Middle frontal gyrus (tissue), 1 donor: Measurements from ENCODE around the gene AGAP2.

Experiments used
- DNase-seq: peaks from one replicate; pipeline ENCODE4 v3.0.0-alpha.2; 2015; ENCODE audit warnings: low spot score; ENCODE audit errors: extremely low spot score

Gene AGAP2

DNA sequence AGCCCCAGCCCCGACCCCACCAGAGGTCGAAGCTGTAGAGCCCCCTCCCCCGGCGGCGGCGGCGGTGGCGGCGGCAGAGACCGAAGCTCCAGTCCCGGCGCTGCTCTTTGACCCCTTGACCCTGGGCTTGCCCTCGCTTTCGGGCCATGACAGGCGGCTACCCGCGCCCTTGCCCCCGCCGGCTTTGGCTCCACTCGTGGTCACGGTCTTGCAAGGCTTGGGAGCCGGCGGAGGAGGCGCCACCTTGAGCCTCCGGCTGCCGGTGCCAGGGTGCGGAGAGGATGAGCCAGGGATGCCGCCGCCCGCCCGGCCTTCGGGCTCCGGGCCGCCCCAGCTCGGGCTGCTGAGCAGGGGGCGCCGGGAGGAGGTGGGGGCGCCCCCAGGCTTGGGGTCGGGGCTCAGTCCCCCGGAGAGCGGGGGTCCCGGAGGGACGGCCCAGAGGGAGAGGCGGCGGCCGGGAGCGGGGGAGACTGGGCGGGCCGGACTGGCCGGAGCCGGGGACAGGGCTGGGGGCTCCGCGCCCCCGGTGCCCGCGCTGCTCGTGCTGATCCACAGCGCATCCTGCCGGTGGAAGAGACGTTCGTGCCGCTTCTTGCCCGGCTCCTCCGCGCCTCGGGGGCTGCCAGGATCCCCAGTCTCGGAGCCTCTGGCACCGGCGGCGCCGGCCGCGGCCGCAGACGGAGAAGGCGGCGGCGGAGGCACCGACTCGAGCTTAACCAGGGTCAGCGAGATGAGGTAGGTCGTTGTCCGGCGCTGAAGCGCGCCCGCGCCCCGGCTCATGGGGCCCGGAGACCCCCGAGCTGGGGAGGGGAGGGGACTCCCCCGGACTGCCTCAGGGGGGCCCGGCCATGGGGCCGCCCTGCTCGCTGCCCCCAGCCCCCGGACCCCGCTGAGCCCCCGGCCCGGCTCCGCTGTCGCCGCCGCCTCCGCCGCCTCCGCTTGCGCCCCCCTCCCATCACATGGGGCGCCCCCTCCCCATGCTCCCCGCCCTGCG, 778 bp downstream of the AGAP2 start:
- no peak for DNase-seq

DNA sequence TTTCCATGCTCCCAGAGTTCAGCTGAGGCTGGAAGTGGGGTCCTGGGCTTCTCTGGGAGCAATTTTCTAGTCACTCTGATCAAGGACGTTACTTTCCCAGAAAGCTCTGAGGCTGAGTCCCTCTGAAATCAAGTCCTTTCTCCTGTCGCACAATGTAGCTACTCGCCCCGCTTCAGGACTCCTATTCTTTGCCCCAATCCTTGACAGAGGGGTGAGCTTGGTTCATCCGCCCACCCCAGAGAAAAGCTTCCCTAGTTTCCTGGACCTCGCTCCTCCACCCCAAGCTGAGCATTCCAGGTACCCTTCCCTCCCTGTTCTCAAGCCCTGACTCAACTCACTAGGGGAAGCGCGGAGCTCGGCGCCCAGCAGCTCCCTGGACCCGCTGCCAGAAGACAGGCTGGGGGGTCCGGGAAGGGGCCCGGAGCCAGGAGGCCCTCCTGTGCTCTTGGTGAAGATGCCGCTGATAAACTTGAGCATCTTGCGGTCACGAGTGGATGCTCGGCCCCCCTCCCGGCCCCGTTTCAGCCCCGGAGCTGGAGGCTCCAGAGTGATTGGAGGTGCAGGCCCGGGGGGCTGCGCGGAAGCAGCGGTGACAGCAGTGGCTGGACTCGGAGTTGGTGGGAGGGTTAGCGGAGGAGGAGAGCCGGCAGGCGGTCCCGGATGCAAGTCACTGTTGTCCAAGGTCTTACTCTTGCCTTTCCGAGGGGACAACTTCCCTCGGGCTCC, 1.6 kb downstream of the AGAP2 start:
- no peak for DNase-seq

DNA sequence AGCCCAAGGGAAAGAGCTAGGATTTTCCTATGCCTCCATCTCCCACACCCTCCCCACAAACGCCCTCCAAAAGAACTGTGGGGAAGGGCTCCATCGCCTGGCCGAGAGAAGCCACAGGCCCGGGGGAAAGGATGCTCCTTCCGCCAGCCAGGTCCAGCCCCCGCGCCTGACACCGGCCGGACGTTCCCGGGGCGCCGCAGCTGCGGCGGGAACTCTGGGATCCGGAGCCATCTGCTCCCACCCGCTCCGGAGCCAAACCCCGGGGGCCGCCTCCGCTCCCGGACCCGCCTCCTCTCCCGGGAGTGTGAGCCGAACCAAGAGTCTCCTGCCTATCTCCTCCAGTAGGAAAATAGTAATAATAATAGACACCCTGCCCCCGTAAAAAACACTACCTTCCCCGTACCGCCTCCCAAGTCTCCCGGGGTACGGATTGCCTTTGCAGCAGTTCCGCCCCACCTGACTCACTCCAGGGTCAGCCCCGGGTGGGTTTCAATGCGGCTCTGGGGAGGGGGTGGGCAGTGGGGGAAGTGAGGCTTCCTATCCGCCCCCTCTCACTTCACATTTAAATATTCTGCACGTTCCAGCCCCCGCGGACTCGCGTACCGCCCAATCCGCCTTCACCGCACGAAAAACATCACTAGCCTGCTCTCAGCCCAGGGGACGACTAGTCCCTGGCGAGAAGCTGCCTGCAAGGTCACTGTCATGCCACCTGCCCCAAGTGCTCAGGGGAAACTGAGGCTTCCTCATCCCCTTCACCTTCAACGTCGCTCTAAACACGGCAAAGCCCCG, 2.4 kb downstream of the AGAP2 start:
- no peak for DNase-seq

DNA sequence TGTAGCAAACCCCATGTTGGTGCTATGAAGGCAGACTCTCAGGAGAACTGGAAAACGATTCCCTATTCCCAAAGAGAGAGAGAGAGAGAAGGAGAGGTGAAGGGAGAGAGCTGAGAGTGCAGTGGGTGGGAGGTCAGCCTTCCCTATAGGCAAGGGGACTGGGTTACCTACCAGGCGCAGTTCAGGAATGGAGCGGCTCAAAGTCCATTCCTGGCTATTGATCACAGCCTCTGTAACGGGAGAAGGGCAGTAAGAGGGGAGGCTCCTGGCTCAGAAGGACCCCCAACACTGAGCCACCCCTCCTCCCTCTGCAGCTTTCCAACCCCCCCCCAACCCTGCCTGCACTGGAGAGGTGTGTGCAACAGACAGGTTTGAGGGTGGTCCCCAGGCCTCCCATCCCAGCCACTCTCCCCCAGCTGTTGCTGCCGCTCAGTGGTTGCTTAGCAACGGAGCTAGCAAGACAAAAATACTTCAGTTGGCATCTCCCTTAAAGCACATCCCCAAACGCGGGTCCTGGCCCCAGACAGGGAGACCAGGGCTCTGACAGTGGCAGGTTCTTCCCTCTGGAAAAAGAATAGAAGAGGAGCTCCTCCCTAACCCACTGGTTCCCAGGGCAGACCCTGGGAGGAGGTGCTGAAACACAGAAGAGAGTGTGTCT, 3.2 kb downstream of the AGAP2 start:
- no peak for DNase-seq

DNA sequence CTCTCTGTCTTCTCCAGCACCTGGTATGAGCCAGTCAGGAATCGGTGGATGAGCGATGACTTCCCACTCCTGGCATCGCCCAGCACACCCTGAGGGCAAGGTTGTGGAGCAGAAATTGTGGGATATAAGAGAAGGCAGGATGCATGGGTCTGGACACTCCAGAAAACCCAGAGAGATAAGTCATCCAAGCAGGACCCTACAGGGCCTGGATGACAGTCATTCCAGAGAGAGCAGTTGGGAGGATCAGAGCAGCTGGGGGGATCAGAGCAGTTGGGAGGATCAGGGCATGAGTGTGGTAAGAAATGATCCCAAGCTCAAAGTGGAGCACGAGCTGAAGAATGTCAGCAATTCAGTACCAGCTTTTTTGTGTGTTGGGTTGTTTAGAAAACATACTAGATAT, 4.0 kb downstream of the AGAP2 start:
- DNase-seq = no peak

DNA sequence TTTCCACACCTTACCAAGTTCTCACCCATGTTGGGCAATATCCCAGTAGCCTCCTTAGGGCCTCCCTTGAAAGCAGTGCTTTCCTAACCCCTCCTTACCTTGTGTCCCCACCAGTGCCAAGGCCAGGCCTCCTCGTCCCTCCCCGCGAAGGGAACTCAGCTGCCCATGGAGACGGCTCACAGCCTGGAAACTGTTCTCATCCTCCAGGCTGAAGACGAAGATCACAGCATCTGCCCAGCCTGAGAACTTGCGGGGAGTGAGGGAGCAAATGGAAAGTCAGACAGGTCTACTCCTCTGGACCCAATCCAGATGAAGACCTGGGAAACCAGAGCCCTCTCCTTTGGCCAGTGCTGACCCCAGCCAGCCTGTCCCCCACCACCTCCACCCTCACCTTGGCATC, 4.6 kb downstream of the AGAP2 start:
- no peak for DNase-seq

DNA sequence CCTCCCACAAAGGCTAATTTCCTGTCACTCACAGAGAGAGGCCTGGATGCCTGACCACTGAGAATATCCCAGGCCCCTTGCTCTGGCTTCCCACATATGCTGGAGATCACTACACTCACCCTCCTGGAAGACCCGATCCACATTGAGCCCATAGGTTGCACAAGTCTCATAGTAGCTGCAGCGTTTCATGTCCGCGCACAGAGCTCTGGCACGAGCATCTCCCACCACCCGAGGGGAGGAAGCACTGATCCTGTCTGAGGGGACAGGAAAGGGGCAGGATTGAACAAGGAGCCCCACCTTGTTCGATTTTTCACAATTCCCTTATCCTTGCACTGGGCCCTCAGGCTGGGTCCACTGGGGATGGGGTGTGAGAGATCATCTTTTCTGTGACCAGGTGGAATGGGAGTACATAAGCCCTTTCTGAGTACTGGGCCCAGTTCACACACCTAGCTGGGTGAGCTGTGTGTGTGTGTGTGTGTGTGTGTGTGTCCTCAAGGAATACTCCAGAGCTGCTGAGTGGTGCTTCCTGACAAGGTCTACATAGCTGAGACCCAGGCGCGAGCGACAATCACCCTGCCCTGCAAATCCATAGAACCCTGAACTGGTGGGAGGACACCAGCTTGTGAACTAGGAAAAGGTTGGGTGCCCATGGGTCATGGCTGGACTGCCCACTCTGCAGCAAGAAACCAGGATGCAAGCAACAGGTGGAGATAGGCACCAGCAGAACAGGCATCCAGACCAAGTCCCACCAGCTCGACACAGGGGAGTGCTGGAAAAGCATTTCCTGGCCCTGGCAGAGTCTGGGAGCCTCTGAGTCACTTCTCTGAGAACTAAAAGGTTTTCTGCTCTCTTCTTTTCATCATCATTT, 5.6 kb downstream of the AGAP2 start:
- DNase-seq = no peak

DNA sequence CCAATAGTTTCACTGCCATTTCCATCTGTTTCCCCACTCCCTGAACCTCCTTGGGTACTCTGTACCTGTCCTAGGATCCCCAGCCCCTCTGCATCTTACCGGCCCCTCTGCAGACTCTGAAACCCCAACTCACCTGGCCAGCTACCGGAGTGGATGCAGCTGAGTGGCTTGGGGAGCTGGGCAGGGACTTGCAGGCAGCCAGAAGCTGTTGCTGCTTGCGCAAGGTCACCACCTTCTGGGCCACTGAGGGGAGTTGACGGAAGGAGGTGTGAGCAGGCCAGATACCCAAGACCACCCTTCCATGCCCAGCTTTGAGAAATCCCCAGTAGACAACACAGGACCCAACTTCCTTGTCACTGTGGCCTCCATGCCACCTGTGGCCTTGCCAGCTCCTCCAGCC, 6.3 kb downstream of the AGAP2 start:
- no peak for DNase-seq

DNA sequence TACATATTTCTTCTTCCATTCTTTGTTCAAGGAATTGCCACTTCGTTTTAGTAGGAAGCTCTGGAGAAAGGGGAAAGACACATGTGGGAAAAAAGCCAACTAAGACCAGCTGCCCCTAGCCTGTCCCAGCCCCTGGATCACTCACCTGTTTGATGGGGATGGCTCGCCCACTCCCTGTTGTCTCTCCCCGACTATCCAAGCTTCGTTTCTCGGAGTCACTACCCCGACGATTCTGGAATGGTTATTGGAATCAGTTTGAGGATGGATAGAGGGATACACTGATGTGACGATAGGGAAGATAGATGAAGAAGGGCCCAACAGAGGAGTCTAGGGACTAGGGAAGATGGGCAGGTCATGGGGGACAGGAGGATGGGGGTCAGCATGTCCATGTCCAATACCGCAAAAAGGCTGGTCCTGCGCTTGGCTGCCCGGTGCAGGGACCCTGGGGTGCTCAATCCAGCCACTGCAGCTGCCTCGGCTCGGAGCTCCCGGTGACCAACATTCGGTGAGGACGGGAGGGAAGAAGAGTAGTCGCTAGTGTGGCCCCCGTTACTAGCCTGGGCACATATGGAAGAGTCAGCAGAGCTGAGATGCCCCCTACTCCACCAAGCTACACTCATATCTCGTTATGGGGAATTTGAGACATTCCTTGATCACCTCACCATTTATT, 7.0 kb downstream of the AGAP2 start:
- DNase-seq = no peak

DNA sequence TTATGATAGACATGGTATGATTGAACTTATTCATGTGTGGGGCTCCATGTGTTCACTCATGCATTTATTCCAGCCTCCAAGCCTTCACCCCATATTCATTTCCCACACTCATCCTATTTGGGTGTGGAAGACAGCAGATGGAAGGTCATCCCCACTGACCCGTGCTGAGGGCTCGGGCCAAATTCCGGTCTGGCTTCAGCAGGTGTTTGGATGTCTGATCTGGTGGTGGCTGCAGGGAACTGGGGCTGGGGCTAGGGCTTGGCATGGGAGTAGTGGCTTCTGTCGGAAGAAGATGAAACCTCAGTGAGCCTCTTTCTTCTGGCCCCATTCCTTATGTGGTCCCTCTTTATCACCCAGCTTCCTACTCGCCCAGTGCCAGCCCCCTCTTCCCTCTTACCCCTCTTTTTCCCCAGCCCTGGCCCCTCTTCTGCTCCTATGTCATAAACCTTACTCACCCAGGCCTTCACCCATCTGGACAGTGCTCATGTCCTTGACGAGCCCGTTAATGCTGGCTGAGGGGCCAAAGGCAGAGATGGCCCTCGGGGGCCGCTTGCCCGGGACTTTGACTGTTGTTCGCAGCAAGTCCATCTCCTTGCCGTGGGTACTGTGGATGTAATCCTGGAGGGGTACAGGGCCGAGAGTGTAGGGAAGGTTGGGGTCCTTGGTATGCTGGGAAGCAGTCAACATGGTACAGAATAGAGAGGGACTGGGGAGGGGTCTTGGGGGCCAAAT, 8.0 kb downstream of the AGAP2 start:
- no peak for DNase-seq

DNA sequence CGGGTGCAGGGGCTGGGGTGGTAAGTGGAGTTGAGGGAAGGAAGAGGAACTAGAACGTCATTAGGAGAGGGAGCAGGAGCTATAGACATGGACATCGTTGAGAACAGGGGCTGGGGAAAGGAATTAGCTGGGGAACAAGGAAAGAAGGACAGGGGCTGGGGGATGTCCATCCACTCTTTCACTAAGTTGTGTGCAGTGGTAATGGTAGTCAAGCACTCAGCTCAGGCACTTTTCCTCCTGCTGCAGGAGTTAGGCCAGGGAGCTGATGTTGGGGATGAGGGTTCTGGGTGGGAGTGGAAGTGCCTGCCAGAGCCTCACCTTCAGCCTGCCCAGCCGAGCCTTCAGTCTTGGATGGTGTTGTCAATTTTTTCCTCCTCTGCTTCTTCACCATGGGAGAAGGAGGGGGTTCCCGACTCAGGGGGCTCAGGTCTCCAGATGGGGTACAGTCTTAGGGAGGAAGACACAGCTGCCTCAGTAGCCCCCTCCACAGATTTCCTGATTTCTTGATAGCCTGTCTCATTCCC, 9.2 kb downstream of the AGAP2 start:
- no peak for DNase-seq

DNA sequence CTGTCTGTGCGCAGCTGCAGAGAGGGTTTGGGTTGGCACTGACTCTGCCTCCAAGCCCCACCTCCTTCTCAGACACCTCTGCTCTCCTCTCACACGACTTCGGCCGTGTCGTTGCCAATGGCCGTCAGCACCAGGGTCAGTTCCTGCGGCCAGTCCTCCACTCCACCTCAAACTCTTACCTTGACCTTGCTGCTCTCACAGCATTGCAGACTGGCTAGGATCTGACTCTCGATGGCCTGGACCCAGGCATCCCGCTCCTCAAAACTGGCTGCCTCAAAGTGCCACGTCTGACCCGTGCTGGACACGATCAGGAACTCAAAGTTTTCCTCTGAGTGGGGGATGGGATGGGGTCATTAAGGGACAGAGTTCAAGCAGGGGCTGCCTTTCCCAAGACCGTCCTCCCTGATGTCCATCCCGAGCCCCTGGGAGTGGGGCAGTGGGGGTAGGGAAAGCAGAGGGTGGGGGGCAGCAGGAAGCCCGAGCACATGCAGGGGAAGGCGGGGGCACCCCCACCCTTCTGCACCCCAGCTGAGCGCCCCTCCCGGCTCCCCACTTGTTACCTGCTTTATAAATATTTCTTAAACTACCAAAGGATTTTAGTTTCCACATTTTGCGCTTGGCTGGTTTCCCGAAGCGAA, 10.7 kb downstream of the AGAP2 start:
- DNase-seq = no peak

DNA sequence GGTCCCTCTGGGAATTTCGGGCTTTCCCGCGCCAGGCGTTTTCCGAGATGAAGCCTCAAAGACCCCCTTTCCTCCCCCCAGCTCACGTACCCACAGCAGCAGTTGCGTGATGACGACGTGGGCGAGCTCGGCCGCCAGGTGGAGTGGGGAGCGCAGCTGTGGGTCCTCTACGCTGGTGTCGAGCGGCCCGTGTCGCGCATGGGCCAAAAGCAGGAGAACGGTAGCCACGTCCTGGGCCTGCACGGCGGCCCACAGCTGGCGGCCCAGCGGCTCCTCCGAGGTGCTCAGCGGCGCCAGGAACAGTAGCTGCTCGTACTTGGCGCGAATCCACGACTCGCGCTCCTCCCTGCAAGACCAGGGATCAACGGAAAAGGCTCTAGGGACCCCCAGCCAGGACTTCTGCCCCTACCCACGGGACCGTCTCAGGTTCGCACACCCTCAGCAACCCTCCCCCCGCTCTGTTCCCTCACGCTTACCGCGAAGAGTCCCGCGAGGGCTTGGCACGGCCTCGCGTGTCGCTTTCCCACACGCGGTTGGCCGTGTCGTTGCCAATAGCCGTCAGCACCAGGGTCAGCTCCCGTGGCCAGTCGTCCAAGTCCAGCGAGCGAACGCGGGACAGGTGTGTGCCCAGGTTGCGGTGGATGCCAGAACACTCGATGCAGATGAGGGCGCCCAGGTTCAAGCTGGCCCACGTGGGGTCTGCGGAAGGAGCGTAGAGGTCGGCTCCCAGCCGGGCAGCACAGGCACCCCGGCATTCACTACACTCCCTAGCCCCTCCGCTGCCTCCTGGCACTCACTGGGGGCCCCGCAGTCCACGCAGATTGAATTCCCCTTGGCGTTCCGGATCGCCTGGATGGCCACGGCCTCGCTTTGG, 11.4 kb downstream of the AGAP2 start:
- no peak for DNase-seq

DNA sequence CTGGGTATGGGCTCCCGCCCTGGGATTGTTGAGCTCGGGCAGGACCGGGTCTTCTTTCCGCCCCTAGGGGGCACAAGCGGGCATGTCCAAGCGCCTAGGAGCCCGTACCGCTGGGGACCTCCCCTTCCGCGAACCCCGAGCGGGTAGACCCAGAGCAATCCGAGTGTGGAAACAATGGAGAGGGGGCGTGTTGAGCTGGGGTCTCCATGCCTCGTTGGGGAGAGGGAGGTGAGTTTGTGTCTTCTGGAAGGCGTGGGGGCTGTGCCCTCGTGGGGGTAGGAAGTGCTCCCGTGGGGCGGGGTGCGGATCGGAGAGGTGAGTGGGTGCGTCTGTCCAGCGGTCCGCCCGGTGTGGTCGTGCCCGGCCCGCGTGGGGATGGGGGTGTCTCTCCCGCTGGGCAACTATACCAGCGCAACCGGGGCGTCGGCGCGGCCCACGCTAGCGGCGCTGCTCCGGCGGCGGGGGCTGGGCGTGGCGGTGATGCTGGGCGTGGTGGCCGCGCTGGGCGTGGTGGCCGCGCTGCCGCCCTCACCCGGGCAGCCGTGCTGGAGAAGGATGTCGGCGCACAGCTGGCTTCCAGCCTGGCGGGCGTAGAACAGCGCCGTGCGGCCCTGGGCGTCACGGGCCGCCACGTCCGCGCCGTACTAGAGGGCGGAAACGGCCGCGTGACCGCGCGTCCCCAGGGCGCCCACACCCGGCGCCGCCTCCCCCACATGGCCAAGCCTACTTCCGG, 12.2 kb downstream of the AGAP2 start:
- no peak for DNase-seq

DNA sequence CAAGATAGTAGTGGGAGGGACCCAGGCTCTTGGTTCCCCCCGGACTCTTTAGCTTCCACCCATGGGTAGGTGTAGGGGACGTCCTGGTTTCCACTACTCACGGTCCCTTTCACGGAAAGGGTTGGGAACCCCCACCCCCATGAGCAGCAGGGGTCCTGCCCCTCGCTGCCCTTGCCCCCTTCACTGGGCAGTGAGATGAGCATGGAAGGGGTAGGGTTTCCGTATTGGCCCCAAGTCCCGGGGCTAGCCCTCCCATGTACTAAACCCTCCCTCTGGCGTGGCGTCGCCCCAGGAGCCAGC, 12.7 kb downstream of the AGAP2 start:
- no peak for DNase-seq

DNA sequence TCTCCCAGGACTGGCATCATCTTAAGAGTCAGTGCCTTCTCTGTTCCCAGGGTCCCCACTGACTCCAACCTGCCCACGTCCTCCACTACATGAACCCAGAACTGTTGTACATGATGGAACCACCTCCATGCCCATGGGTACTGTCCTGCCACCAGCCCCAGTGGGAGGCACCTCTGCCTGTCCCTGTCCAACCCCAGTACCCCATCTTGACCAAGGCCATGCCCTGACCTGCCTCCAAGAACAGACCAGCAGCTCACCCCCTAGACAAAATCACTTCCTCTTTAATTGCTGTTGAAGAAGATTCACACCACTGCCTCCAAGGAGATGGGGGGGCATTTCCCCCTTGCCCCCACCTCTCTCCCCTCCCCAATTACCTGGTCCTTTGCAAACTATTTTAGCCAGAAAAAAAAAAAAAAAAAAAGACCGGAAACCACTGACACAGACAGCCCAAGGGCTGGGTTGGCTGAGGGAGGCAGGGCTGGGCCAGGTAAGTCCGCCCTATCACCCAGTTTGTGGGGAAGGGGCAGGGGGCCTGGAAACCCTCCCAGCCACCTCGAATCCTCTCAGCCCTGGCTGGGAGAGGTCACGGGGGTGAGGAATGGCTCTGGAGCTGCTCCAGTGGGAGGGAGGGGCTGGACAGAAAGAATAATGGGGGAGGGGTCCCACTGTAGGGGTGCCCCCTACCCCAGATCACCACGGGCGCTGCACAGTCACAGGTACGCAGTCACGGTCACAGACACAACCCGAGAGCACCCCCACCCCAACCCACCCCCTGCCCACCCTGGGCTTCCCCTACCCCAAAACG, 13.4 kb downstream of the AGAP2 start:
- DNase-seq = no peak
